Mesendoderm (in vitro differentiated cells): Measurements from ENCODE around the gene HELZ2.

Experiments used
- DNase-seq: peaks from one replicate; pipeline ENCODE4 v3.0.0; 2013
- H2AK5ac ChIP-seq: 2 replicates; pipeline ENCODE4 v1.6.1; 2013; ENCODE audit warnings: low read length, inconsistent platforms
- H2BK120ac ChIP-seq: 2 replicates; pipeline ENCODE4 v1.6.1; 2013; ENCODE audit warnings: low read depth, mild to moderate bottlenecking, low read length, moderate library complexity, mixed read lengths
- H2BK15ac ChIP-seq: replicated peaks from 2 replicates; pipeline ENCODE4 v1.6.1; 2013; ENCODE audit warnings: low read depth, mild to moderate bottlenecking, moderate library complexity
- H2BK5ac ChIP-seq: 2 replicates; pipeline ENCODE4 v1.6.1; 2013; ENCODE audit warnings: low read length, inconsistent platforms
- H3K18ac ChIP-seq: 2 replicates; pipeline ENCODE4 v1.6.1; 2013; ENCODE audit warnings: mild to moderate bottlenecking, low read length, mixed read lengths
- H3K23ac ChIP-seq: one replicate; pipeline ENCODE4 v1.6.1; 2013; ENCODE audit warnings: low read length
- H3K27ac ChIP-seq: 2 replicates; pipeline ENCODE4 v1.5.1; 2013; ENCODE audit warnings: low read depth, mild to moderate bottlenecking, inconsistent platforms, low read length, moderate library complexity
- H3K27me3 ChIP-seq: 2 replicates; pipeline ENCODE4 v1.6.1; 2013; ENCODE audit warnings: low read length, control low read depth, mild to moderate bottlenecking, inconsistent platforms; ENCODE audit not compliant: insufficient read depth, poor library complexity
- H3K36me3 ChIP-seq: 2 replicates; pipeline ENCODE4 v1.6.1; 2013; ENCODE audit warnings: low read length, inconsistent platforms; ENCODE audit not compliant: control insufficient read depth, insufficient read depth
- H3K4ac ChIP-seq: one replicate; pipeline ENCODE4 v1.6.1; 2013; ENCODE audit warnings: low read depth, mild to moderate bottlenecking, low read length, moderate library complexity
- H3K4me1 ChIP-seq: 2 replicates; pipeline ENCODE4 v1.6.1; 2013; ENCODE audit warnings: low read depth, low read length, inconsistent platforms; ENCODE audit not compliant: control insufficient read depth
- H3K4me2 ChIP-seq: 2 replicates; pipeline ENCODE4 v1.6.1; 2013; ENCODE audit warnings: low read length
- H3K4me3 ChIP-seq: 2 replicates; pipeline ENCODE4 v1.5.1; 2013; ENCODE audit warnings: mild to moderate bottlenecking, low read length
- H3K56ac ChIP-seq: one replicate; pipeline ENCODE4 v1.6.1; 2013; ENCODE audit warnings: low read length
- H3K79me1 ChIP-seq: 2 replicates; pipeline ENCODE4 v1.6.1; 2013; ENCODE audit warnings: low read length, inconsistent platforms
- H3K79me2 ChIP-seq: 2 replicates; pipeline ENCODE4 v1.6.1; 2013; ENCODE audit warnings: mild to moderate bottlenecking, low read length; ENCODE audit not compliant: control insufficient read depth, insufficient read depth
- H3K9ac ChIP-seq: 2 replicates; pipeline ENCODE4 v1.6.1; 2013; ENCODE audit warnings: low read length, inconsistent platforms
- H4K5ac ChIP-seq: one replicate; pipeline ENCODE4 v1.6.1; 2013; ENCODE audit warnings: low read length
- H4K8ac ChIP-seq: one replicate; pipeline ENCODE4 v1.6.1; 2013; ENCODE audit warnings: low read depth, mild to moderate bottlenecking, control low read depth, low read length, moderate library complexity
- WGBS: extraction: QIAGEN DNeasy Blood & Tissue Kit; methylation state at CpG from one replicate; pipeline ENCODE4 v1.1.7; 2013; ENCODE audit warnings: low lambda C conversion rate, missing lambda C conversion rate; ENCODE audit not compliant: insufficient coverage; ENCODE audit errors: extremely low coverage; 5-methylcytosine and 5-hydroxymethylcytosine counted together

The HELZ2 gene

DNA sequence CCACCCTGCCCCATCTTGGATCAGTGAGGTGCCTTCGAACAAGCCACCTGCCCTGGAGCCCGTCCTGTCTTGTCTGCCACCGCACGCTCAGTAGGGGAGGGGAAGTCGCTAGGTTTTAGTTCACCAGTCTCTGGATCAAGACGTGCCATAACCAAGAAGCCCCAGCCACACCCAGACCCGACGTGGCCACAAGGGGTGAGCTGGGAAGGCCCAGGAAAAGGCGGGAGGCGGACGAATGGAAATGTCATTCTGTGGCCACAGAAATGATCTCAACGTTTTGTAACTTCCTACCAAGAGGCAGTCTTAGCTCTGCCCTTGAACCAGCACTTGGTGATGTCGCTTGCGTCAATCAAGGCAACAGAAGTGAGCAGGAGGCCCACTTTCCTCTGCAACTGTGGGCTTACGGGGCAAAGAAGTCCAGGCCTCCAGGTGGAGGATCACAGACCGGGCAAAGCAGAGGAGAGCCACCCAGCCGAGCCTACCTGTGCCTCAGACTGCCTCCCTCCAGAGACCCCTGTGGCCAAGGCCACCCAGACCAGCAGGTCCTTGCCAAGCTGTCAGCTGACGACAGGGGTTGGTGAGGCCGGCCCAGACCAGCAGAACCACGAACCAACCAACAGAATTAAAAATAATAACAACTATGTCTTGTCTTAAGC is 38.4 kb upstream of the HELZ2 start:
- Histone ChIP-seq H3K4ac (no peak overlapping the region), H3K4me1 (no peaks in the 10 kb centered on the region), H3K27ac (no peak overlapping the region), H3K27me3 (no peaks in the 10 kb centered on the region), H2BK120ac (no peak overlapping the region), H3K79me2 (no peaks in the 10 kb centered on the region), H3K56ac (no peak overlapping the region), H2AK5ac (no peak overlapping the region), H3K4me2 (no peak overlapping the region), H3K23ac (no peak overlapping the region), H3K79me1 (peaks cover 6% of the 10 kb centered on the region), H4K8ac (no peak overlapping the region), H2BK15ac (no peak overlapping the region), H4K5ac (no peak overlapping the region), H3K9ac (no peak overlapping the region), H2BK5ac (no peak overlapping the region), H3K18ac (no peak overlapping the region), H3K4me3 (no peak overlapping the region), H3K36me3 (peaks cover 2% of the 10 kb centered on the region)
- WGBS: no CpG with 5 or more reads among the region's 20 CpGs
- no peak for DNase-seq

GRCh38 chr20:63611646-63612045 is 37.6 kb upstream of the HELZ2 start:
- Histone ChIP-seq H3K4me1 (no peaks in the 10 kb centered on the region), H4K5ac (no peak overlapping the region), H3K4ac (no peak overlapping the region), H3K36me3 (peaks cover 2% of the 10 kb centered on the region), H3K27me3 (no peaks in the 10 kb centered on the region), H3K23ac (no peak overlapping the region), H3K4me2 (no peak overlapping the region), H3K4me3 (no peak overlapping the region), H3K56ac (no peak overlapping the region), H3K18ac (no peak overlapping the region), H3K9ac (no peak overlapping the region), H3K27ac (no peak overlapping the region), H2BK120ac (no peak overlapping the region), H4K8ac (no peak overlapping the region), H2AK5ac (no peak overlapping the region), H3K79me2 (no peaks in the 10 kb centered on the region), H3K79me1 (peaks cover 6% of the 10 kb centered on the region), H2BK5ac (no peak overlapping the region), H2BK15ac (no peak overlapping the region)
- DNase-seq: no peak
- WGBS: no CpG with 5 or more reads among the region's 10 CpGs

DNA sequence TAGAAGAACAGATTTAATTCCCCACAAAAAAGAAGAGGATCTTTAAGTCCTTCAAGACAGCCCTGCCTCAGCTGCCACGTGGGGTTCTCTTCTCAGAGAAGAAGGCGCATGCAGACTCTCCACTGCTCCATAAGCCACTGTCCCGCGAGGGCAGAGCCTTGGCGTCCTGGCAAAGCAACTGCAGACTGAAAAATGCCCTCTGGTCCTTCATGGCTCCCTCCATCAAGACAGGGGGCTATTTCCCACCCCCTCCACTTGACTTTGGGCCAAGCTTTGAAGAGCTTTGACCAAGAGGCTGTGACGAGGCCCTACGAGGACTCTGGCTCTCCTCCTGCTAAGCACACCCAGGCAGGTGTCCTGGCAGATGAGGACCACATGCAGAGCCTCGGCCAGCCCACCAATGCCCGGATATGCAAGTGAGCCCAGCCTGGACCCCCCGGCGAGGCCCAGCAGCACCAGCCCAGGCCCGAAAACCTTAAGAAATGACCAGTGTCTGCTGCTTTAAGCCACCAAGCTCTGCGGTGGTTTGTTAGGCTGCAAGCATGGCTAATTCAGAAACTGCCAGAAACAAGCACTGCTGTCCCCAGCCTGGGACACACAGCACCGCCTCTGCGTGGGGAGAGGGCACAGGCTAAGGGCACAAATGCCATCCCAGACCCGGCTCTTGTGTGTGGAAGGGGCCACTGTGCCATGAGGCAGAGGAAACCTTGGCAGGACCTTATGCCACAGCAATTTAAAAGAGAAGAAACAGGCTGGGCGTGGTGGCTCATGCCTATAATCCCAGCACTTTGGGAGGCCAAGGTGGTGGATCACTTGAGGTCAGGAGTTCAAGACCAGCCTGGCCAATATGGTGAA is 36.8 kb upstream of the HELZ2 start:
- WGBS: no CpG with 5 or more reads among the region's 17 CpGs

DNA sequence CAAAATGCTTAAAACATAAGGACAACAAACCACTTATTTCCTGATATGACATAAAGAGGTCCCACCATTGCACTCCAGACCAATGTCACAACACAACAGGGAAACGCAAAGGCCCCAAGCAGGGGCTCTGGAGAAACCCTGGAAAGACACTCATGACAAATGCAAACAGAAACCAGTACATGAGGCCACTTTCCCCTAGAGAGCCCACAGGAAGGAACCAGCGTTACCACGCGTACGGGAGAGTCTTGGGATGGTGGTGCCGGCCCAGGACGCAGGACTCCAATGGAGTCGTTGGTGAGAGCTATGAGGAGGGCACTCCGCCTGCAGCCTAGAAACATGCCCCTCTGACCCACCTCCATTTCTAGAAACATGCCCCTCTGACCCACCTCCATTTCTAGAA is 32.6 kb upstream of the HELZ2 start:
- WGBS: no CpG with 5 or more reads among the region's 9 CpGs
- no peak overlapping the region for H3K4ac ChIP-seq
- H3K56ac ChIP-seq: no peak overlapping the region
- H2AK5ac ChIP-seq: no peak overlapping the region
- no peak overlapping the region for H2BK15ac ChIP-seq
- no peak overlapping the region for H3K4me2 ChIP-seq
- H3K18ac ChIP-seq: no peak overlapping the region
- H2BK120ac ChIP-seq: no peak overlapping the region
- no peak overlapping the region for H3K9ac ChIP-seq
- DNase-seq: no peak
- H3K4me1 ChIP-seq: no peaks in the 10 kb centered on the region
- H3K27ac ChIP-seq: no peak overlapping the region
- H4K8ac ChIP-seq: no peak overlapping the region
- H3K79me2 ChIP-seq: no peaks in the 10 kb centered on the region
- peaks cover 1% of the 10 kb centered on the region for H3K79me1 ChIP-seq
- no peaks in the 10 kb centered on the region for H3K27me3 ChIP-seq
- H2BK5ac ChIP-seq: no peak overlapping the region
- no peak overlapping the region for H4K5ac ChIP-seq
- no peak overlapping the region for H3K23ac ChIP-seq
- no peak overlapping the region for H3K4me3 ChIP-seq
- peaks cover 3% of the 10 kb centered on the region for H3K36me3 ChIP-seq

More for the DNA sequence above, 36.8 kb upstream of the HELZ2 start:
- Histone ChIP-seq H3K79me1 (peaks cover 6% of the 10 kb centered on the region), H4K8ac (no peak overlapping the region), H2BK15ac (no peak overlapping the region), H3K4me3 (no peak overlapping the region), H3K4ac (no peak overlapping the region), H3K4me1 (no peaks in the 10 kb centered on the region), H4K5ac (no peak overlapping the region), H3K56ac (no peak overlapping the region), H3K27ac (no peak overlapping the region), H3K18ac (no peak overlapping the region), H2AK5ac (no peak overlapping the region), H3K23ac (no peak overlapping the region), H2BK5ac (no peak overlapping the region), H3K79me2 (no peaks in the 10 kb centered on the region), H3K9ac (no peak overlapping the region), H3K27me3 (no peaks in the 10 kb centered on the region), H3K4me2 (no peak overlapping the region), H3K36me3 (peaks cover 2% of the 10 kb centered on the region), H2BK120ac (no peak overlapping the region)
- DNase-seq: no peak

DNA sequence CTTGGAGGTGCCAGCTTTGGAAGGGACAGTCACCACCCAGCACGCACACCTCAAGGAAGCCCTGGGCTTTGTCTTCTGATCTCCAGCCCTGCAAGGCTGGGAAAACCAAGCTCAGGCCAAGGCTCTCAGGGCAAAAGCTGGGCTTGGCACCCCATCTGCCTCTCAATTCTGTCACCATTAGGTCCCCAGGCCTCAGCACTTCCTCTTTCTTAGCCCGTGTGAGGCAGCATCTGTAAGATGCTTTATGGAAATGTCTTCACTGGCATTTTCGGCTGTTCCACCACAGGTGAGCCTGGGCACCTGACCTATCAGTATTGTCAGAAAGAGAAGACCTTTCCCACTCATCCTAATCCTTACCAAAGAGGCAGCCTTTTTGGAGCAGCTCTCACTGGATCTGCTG is 28.3 kb upstream of the HELZ2 start:
- no peak overlapping the region for H4K5ac ChIP-seq
- H3K79me1 ChIP-seq: no peaks in the 10 kb centered on the region
- H3K27ac ChIP-seq: no peak overlapping the region
- DNase-seq: no peak
- no peak overlapping the region for H3K18ac ChIP-seq
- no peak overlapping the region for H3K23ac ChIP-seq
- H3K79me2 ChIP-seq: no peaks in the 10 kb centered on the region
- no peak overlapping the region for H2AK5ac ChIP-seq
- no peak overlapping the region for H3K4ac ChIP-seq
- no peak overlapping the region for H3K4me2 ChIP-seq
- no CpG with 5 or more reads among the region's 3 CpGs for WGBS
- no peak overlapping the region for H2BK5ac ChIP-seq
- H3K27me3 ChIP-seq: no peaks in the 10 kb centered on the region
- H2BK120ac ChIP-seq: no peak overlapping the region
- peaks cover 5% of the 10 kb centered on the region for H3K36me3 ChIP-seq
- H3K56ac ChIP-seq: no peak overlapping the region
- no peak overlapping the region for H2BK15ac ChIP-seq
- H3K4me1 ChIP-seq: no peaks in the 10 kb centered on the region
- H3K9ac ChIP-seq: no peak overlapping the region
- H3K4me3 ChIP-seq: no peak overlapping the region
- H4K8ac ChIP-seq: no peak overlapping the region
